Stimulated activated CD4-positive, alpha-beta T cell treated with anti-CD3 and anti-CD28 coated beads, Interleukin-1b, Interleukin-23, amount 100 ng/mL, for 48 hours (primary cell): ENCODE data around the gene ROBO1.
"Not testable (repeated sequence)": the region's sequence is repeated elsewhere in the genome, so short reads cannot be mapped to it uniquely, and the experiment has no call there.

Experiments used
- DNase-seq: peaks from one replicate; pipeline ENCODE4 v3.0.0-alpha.2; 2020

The ROBO1 gene

DNA sequence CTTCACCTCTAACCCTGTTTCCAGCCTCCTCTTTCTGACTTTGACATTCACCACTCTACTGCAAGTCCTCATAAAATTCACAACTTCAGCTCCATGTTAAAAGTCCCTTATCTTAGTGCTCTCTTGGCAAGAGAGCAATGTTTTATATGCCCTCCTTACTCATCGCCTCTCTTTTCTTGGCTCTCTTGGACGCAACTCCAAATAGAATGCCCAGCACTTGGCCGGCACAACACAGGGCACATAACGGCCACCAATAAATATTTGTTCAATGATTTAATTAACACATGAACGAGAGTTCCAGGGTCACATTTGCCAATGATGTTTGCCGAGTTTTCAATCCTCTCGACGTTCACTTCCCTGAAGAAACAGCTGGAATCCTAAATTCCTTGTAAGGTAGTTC, 401.4 kb downstream of the ROBO1 start:
- no peak for DNase-seq

DNA sequence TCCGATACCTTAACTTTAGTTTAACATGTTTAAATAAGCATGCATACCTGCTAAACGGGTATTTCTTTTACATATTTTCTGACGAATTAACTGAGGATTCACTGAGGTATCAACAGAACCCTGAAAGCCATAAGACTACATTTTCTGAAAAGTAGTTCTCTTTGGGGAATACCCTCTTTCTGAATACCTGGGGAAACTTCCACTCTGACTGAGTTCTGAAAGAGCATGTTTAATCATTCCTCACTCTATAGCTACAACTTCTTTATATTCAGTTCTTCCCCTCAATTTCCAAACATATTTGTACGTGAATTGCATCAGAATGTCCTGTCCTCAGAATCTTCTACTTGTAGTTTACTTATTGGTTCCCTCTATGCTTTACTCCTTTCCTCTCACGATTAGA, 403.0 kb downstream of the ROBO1 start:
- DNase-seq, result no peak

DNA sequence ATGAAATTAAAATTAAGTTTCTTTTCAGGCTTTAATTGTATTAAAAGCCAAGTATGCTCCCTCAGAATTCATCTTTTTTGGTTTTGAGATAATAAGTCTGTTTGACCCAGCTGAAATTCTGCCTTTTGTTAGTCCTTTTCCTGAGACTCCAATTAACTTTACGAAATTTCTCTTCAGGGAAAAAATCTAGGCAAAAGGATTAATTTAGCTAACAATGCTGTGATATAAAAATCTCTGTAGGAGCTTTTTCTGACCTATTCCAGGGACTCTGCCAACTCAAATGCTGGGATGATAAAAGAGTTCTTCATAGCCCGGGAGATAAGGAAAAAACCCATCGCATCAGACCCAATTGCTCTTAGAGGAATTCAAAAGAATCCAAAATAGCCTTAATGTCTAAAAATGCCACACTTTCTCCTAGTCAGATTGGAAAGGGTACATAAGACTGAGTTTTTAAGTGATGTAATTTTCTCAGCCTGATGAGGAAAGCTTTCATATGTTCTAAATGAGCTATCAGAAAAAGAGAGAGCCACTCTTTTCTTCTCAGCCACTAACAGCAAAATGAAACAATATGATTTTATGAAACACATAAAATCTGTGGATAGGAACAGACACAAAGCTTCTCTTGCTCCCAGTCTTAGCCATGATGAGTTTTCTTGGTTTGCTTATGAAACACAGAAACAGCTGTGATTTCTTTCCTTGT, 405.1 kb downstream of the ROBO1 start:
- DNase-seq, result no peak

DNA sequence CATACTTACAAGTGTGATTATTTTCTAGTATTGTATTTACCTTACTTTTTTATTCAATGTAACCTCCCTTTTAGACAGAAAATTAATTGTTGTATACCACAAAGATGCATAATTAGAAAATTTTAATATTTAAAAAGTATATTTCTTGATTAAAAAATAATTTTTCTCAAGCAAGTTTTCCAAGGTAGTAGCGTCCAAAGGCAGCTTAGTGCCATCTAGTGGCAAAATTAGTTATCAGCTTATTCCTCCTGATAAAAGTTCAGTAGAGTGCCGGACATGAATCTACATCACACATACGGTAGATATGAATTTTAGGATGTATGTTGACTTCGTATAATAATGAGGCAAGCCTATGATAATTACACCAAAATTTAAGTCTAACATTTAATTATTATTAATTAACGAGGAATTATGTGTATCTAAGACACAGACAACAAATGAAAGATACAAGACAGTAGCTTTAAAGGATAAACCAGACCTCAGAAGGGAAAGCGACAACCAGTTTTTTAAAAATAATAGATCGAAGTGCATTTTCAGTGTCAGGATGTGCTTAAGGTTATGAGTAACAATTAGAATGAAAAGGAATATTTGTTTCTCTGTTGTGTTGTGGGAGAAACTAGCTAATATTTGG, 405.9 kb downstream of the ROBO1 start:
- no peak for DNase-seq

DNA sequence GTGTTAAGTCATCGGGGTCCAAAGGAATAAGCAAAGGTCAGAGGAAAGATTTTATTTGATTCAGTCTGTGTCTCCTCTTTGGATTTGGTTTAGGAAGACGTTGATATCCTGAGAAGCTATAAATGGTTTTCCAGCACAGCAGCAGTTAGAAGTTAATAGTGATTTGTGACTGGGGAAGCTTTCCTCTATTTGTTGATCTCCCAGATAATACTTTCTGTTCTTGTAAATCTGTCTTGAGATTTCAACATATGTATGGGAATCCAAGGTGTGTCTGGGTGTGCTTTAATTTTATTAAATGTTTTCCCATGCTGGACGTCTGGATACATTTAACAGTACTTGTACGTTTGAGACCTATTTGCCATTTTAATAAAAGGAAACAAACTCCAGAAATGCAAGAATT, 409.5 kb downstream of the ROBO1 start:
- DNase-seq, result no peak

DNA sequence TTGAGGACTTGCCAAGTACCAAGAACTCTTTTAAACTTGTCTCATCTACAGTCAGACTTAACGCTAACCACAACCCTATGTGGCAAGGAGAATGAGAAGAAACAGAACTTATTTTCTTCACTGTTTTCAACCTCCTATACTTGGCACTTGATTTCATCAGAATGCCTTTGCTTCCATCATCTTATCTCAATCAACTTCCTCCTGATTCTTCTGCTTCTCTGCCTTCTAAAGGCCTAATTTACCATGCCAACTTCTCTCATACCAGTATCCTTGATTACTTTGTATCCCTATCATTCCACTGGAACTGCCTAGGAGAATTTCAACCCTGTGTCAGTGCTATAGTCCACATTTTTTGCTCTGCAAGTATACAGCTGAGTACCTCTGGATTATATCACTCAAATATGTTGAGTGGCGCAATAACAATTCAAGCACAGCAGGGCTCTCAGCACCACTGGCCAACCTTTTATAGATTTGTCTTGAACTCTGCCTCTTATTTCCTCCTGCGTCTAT, 413.6 kb downstream of the ROBO1 start:
- DNase-seq, result no peak

DNA sequence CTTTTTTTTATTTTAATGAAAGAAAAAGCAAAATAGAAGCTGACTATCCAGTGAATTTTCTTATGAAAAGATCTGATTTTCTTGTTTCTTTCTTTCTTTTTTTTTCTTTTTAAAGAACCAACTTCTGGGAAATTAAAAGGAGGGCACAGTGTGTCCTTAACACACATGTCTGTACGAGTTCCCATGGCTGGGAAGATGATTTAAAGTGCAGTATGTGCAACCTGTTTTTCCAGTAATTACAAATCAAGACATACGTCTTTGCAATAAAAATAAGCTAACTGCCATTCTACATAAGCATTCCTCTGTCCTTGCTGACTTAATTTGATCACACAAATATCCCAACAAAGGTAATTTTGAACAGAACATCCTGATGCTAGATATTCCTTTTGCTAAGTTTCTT, 416.1 kb downstream of the ROBO1 start:
- DNase-seq, result no peak

DNA sequence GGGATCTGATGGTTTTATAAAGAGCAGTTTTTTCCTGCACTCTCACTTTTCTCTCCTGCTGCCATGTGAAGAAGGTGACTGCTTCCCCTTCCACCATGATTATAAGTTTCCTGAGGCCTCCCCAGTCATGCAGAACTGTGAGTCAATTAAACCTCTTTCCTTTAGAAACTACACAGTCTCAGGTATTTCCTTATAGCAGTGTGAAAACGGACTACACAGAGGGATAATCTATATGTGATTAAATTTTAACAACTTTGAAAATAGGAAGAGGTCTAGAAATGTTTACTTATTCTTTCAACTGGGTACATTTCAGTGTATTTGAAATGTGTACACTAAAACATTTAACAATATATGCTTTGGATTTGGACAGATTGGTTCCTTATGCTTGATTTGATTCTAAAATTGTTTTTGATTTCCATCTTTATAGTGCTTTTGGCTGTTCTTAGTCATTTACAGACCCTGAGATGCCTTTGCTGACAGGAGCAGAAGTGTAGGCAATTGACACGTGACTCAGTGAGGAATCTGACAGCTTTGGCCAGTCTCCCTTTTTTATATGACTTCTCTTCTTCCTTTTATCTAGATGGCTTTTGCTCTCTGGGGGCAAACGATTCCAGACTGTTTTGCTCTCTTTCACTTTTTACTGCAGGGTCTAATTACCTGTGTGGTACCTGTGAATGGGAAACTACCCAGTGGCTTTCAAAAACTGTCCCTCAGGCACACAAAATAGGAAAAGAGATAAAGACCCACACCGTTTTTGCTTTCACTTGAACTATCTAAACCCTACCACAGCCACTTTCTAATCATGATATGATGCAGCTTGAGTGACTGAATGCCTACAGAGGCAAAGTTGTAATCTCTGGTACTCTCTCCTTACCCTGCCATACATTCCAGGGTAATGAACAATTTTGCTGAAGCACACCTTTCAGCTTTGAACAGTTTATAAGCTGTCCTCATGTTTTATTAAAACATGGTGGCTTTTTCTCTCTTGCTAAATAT, 422.6 kb downstream of the ROBO1 start:
- no peak for DNase-seq

DNA sequence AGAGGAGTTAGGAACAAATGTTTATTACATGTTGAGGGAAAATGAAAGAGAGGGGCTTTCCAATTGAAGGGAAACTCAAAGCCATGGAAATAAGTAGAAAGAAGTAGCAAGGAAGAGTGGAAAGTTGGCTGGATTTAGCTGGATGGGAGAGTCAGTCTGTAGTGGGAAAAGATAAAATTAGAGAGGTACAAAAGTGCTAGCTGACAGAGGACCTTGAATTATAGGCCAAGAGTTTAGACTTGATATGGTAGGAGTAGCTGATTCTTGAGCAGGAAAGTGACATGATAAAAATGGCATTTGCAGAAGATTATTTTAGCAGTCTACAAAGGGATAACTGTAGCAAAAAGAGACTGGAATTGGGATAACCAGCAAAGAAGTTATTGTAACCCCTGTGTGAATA, 425.8 kb downstream of the ROBO1 start:
- DNase-seq, result no peak

DNA sequence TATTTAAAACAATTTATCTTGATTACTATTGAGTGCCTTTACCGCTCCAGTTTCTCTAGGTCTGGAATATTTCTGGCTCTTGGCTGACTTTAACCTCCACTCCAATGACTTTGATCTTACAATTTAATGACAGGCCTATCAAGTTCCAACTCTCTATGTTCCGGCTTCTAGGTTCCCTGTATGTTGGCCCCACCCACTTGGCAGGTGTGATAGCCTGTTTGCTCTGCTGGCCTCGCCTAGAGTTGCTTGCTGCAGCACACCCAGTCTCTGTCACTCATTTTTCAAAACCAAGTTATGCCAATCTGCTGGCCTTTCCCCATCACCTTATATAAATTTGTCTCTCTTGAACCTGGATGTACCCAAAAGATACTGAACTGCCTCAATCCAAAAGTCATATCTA, 428.0 kb downstream of the ROBO1 start:
- DNase-seq, result no peak

DNA sequence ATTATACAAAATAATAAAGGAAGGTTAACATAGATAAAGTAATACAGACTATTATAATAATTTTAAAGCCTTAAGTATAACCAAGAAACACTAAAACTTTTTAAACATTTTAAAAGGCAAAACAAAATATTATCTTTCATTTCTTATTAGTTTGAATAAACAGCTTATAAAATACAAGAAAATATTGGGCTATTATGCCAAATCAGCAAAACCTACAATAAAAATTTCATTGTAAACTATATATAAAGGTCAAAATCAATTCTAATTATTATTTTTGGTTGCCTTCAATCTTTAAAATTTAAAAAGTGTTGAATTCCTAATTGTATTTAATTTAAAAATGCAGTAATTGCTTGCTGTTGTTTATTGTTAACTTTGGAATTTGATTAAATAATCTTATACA, 430.0 kb downstream of the ROBO1 start:
- DNase-seq, result no peak

DNA sequence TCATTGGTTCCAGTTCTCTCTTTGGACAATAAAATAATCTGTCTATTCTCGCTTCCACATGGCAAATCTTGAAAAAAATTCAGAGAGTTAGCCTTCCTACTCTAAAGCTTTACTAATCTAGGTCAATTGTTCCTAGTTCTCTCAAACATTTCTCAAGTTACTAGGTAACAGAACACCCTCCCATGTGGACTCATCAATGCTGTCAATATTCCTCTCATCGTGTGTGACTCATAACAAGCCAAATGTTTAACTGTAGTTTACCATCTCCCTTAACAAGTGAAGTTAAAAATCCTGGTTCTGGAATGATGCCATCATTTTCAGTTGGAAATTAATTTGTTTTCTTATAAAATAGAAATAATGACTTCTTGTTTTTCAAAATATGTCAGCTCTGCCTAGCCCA, 438.6 kb downstream of the ROBO1 start:
- DNase-seq, result no peak

DNA sequence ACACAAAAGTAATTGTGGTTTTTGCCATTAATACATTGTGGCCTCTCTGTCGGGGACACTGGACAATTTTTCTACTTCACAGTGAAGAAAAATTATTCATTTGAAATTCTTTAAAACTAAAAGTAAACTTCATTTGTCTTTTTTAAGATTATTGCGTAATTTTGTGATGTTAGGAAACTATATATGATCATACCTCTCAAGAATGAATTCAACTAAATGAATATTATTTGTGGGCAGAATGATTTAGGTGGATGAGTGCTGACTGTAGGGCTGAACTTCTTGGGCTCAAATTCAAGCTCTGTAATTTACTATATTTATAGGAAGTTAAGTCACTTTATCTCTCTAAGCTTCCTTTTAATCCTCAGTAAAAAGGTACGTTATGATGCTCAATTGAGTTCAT, 441.2 kb downstream of the ROBO1 start:
- DNase-seq, result no peak

DNA sequence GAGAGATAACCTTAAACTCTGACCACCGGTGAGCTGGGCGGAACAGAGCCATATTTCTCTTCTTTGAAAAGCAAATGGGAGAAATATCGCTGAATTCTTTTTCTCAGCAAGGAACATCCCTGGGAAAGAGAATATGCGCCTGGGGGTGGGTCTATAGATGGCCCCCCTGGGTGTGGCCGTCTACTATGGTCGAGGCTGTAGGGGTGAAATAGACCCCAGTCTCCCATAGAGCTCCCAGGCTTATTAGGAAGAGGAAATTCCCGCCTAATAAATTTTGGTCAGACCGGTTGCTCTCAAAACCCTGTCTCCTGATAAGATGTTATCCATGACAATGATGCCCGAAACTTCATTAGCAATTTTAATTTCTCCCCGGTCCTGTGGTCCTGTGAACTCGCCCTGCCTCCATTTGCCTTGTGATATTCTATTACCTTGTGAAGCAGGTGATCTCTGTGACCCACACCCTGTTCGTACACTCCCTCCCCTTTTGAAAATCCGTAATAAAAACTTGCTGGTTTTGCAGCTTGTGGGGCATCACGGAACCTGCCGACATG, 441.9 kb downstream of the ROBO1 start:
- not testable (repeated sequence) for DNase-seq

DNA sequence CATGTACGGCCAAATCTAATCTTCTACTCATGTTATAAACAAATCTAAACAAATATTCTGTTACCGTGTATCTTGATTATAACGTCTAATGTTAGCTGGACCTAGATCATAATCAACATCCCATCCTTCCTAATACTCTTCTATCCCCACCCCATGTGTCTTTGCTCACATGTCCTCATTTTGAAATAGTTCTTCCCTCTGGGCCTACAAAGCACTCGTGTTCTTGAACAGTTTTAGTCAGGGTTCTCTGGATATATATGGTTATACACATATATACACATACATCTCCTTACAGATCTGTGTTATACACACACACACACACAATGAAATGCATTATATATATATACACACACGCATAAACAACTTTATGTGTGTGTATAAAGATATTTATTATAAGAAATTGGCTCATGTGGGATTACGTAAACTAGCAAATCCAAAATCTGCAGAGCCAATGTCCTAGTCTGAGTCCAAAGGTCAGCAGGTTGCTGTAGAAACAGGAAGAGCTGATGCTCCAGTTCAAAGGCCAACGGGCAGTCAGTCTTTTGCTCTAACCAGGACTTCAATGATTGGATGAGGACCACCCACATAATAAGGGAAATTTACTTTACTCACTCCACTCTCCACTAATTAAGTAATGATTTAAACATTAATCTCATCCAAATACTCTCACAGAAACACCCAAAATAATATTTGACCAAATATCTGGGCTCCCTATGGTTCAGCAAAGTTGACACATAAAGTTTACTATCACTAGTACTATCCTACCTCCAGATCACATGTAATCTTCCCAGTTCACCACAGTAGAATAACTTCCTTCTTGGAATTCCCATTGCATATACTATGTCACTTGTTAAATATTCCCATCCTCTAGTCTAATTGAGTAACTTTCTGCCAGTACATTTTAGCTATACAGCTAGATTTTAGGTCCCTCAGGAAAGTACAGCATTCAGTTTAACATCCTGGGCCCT, 450.0 kb downstream of the ROBO1 start:
- DNase-seq, result no peak

DNA sequence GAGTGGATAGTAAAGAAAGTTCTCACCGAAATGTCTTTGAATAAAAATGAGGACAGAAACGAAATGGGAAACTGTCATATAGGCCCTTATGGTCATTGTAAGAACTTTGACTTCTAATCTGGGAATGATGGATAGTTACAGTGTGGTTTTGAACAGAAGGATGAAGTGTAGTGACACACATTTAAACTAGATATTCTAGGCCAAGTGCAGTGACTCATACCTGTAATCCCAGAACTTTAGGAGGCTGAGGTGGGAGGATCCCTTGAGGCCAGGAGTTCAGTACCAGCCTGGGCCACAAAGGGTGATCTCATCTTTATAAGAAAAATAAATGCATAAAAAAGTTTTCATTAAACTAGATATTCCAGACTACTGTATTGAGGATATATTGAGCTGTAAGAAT, 452.8 kb downstream of the ROBO1 start:
- DNase-seq, result no peak

DNA sequence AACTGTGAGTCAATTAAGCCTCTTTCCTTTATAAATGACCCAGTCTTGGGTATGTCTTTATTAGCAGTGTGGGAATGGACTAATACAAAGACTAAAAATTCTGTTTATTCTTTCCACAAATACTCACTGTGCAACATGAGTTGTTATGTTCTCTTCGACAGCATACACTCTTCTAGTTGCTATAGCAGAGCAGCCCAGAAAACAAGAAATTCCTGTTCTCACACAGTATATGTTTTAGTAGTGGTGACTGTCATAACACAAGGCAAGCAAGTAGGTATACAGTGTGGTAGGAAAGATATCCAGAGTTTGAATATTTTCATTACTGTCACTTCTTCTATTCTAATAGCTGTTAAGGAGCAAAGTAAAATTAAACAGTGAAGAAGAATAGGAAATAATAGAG, 453.3 kb downstream of the ROBO1 start:
- no peak for DNase-seq

DNA sequence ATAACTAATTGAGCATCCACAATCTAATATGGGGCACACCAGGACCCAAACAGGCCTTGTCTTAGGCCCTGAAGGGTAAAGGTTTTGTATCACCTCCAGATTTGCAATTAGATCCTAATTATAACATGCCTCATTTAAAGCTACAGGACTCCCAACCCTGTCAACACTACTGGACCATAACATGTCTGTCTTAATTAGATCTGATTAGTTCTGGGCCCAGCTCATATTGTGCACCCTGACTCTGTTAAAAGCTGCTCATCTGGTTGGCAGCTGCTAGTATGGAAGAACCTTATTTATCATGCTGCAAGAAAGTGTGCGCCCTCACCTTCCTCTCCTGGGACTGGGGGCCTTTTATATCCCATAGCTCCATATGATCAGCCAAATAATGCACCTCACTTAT, 457.8 kb downstream of the ROBO1 start:
- no peak for DNase-seq

DNA sequence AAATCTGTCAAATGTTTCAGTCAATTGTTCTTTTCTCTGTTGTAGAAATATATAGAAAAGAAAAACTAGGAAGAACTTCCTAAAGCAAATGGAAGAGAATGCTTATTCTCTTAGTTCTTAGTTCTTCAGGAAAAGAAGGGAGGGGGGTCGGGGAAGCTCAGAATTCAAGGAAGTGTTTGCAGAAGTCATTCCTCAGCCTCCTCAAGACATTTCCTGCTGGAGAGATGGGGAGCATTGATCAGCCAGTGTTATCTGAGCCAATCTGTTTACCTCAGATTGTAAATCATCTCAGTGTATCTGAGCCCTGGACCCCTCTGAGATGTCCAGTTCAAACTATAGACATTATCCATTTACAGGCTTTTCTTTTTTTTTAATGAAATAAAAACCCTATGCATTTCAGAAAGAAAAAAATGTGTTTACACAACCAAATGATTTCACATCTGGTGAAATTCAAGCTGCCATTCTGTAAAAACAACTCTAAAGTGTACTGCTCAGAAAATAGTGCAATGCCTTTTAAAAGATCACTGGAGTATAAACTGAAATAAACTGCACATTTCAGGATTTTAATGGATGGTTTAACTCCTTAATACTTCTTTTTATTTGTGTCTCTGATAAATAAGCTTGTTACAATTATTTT, 460.7 kb downstream of the ROBO1 start:
- no peak for DNase-seq

DNA sequence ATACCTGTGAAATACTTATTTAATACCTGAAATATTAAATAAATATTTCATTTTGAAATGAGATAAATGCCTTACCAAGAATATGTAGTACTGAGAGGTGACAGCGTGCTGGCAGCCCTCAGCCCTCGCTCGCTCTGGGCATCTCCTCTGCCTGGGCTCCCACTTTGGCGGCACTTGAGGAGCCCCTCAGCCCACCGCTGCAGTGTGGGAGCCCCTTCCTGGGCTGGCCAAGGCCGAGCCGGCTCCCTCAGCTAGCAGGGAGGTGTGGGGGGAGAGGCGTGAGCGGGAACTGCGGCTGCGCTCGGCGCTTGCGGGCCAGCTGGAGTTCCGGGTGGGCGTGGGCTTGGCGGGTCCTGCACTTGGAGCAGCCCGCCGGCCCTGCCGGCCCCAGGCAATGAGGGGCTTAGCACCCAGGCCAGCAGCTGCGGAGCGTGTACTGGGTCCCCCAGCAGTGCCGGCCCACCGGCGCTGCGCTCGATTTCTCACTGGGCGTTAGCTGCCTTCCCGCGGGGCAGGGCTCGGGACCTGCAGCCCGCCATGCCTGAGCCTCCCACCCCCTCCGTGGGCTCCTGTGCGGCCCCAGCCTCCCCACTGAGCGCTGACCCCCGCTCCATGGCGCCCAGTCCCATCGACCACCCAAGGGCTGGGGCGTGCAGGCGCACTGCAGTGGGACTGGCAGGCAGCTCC, 467.7 kb downstream of the ROBO1 start:
- not testable (repeated sequence) for DNase-seq
